Subcutaneous adipose tissue (tissue), 4 donors: ENCODE measurements around the gene TBXA2R. TPM values are rescaled to one million over a fixed set of nuclear protein-coding genes. Genes with fewer than 3 reads are reported as not detected.

Experiments
- CTCF ChIP-seq: fragments of 450-650 bp; IDR thresholded peaks from one replicate; pipeline ENCODE4 v1.5.1; 2016; ENCODE audit warnings: low read depth, mild to moderate bottlenecking, control low read depth, antibody characterized with exemption, moderate library complexity
- total RNA-seq, 4 donors: library from RNA; depleted of rRNA; stranded (reverse); fragments of >200 nt; gene quantifications; one replicate each; pipeline ENCODE4 v1.1.0, GENCODE V29; 2016

TBXA2R gene
- total RNA-seq, 4 donors from 2014 or later: 0.34 to 4.0 TPM; not detected in 2

GRCh38 chr19:3637621-3638020, 30.9 kb upstream of the TBXA2R start:
- TF ChIP-seq CTCF: no peak

GRCh38 chr19:3636962-3637361, 30.3 kb upstream of the TBXA2R start:
- no peak for TF ChIP-seq CTCF

GRCh38 chr19:3636506-3636905, 29.8 kb upstream of the TBXA2R start:
- TF ChIP-seq CTCF: no peak

- no peak for TF ChIP-seq CTCF
Measured at GRCh38 chr19:3634496-3635045, 27.9 kb upstream of the TBXA2R start.

GRCh38 chr19:3633559-3633988, 26.9 kb upstream of the TBXA2R start:
- no peak for TF ChIP-seq CTCF

- no peak for TF ChIP-seq CTCF
Measured at GRCh38 chr19:3632739-3633558, 26.3 kb upstream of the TBXA2R start.

- TF ChIP-seq CTCF: no peak
Measured at GRCh38 chr19:3632098-3632497, 25.4 kb upstream of the TBXA2R start.
